NCI-H2171 (cell line): ENCODE measurements around the gene NAA15.
"Not testable (repeated sequence)": the region's sequence is repeated elsewhere in the genome, so short reads cannot be mapped to it uniquely, and the experiment has no call there.

Source experiments
- DNase-seq: peaks from one replicate; lab custom pipeline; 2025; lab: John Stamatoyannopoulos, UW

NAA15 gene

GRCh38 chr4:139453041-139453370 is 151.7 kb downstream of the NAA15 start:
- peak; percentile 23 for DNase-seq

- peak; percentile 82 for DNase-seq
Measured at GRCh38 chr4:139453371-139454110, 152.2 kb downstream of the NAA15 start.

- peak; percentile 6 for DNase-seq
Measured at GRCh38 chr4:139454111-139455045, 153.1 kb downstream of the NAA15 start, which contains the start of gene RAB33B. Gene RAB33B (plus strand): TSS chr4:139454121. CDS start chr4:139454196, 75 bp downstream.

DNA sequence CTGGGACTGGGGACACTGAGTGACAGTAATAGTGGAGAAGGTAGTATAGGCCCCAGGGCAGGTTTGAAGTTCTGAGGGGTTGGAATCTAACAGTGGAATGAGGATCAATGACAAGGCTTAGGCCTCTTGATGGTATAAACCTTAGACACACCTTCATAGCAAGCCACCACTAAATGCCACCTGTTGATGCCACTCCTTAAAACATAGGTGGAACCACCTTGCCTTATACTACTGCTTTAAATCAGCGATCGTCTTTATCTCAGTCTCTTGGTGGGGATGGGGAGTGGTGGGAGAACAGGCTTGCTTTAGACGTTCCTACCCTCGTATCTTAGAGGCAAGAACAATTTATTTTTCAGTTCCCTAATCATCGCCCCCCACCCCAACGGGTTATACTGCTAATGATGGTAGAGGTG is 153.8 kb downstream of the NAA15 start:
- DNase-seq = no peak

- no peak for DNase-seq
Measured at GRCh38 chr4:139457318-139457717, 156.0 kb downstream of the NAA15 start.

- no peak for DNase-seq
Measured at GRCh38 chr4:139458543-139458942, 157.2 kb downstream of the NAA15 start.

- DNase-seq = no peak
Measured at GRCh38 chr4:139458999-139459398, 157.7 kb downstream of the NAA15 start.

DNA sequence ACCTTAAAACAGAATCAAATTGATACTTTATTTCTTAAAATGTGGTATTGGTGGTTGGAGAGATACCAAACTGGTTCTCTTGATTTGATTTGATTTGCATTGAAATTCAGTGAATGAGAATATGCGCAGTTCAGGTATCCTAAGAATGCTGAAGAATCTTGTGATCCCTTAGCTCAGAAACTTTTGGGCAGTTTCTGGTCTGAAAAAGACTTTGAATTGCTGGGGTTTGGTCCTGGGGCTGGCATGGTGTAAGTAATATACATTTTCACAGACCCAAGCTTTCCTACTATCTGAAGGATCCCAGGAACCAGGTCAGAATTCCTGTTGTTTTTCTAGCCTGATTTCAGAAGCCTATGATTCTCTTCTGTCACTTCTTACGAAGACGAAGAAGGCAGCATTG is 159.3 kb downstream of the NAA15 start:
- DNase-seq = no peak

DNA sequence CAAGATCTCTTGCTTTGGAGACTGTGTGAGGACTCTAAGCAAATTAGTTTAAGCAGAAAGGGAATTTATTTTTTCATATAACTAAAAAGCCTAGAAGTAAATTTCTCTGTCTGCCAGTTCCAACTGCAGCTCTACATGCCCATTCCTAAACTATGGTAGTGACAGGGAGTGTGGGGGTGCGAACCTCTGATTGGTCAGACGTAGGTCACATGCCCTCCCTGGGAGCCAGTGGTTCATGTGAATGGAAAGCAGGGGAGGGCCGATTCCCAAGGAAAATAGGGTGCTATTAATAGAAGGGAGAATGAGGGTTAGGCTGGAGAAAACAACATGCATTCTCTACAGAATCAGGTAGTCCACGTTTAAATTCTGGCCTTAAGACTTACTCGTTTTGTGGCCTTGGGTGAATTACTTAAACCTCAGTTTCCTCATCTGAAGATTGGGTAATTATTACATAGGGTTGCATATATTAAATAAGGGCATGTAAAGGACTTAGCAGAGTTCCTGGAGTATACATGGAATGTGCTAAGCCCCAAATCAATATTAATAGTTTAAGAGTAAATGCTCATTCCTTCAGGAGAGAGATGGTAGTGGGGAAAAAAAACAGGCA is 159.8 kb downstream of the NAA15 start:
- DNase-seq = no peak

DNA sequence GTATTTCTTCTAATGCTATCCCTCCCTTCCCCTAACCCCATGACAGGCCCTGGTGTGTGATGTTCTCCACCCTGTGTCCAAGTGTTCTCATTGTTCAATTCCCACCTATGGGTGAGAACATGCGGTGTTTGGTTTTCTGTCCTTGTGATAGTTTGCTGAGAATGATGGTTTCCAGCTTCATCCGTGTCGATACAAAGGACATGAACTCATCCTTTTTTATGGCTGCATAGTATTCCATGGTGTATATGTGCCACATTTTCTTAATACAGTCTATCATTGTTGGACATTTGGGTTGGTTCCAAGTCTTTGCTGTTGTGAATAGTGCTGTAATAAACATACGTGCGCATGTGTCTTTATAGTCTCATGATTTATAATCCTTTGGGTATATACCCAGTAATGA is 163.2 kb downstream of the NAA15 start:
- DNase-seq = not testable (repeated sequence)

- DNase-seq = no peak
Measured at GRCh38 chr4:139465922-139466321, 164.6 kb downstream of the NAA15 start.

DNA sequence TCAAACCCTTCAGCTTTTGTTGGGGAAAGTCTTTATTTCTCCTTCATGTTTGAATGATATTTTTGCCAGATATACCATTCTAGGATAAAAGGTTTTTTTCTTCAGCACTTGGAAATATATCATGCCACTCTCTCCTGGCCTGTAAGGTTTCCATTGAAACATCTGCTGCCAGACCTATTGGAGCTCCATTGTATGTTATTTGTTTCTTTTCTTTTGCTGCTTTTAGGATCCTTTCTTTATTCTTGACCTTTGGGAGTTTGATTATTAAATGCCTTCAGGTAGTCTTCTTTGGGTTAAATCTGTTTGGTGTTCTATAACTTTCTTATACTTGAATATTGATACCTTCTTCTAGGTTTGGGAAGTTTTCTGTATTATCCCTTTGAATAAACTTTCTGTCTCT is 167.5 kb downstream of the NAA15 start:
- not testable (repeated sequence) for DNase-seq

DNA sequence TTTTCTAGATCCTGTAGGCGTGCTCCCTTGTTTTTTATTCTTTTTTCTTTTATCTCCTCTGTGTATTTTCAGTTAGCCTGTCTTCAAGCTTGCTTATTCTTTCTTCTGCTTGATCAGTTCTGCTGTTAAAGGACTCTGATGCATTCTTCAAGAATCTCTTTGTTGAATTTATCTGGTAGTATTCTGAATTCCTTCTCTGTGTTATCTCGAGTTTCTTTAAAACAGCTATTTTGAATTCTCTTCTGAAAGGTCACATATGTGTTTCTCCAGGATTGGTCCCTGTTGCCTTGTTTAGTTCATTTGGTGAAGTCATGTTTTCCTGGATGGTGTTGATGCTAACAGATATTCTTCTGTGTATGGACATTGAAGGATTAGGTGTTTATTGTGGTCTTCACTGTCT is 167.9 kb downstream of the NAA15 start:
- no peak for DNase-seq
